IMR-90 (cell line): ENCODE results near the gene PPP1R3E. TPM values are rescaled to one million over a fixed set of nuclear protein-coding genes. Genes with fewer than 3 reads are reported as not detected.

Experiments
- ATAC-seq: fragments of 200-7000 bp; cut with Tn5 transposase; 2 replicates; pipeline ENCODE4 v1.9.1; 2020; ENCODE audit warnings: low read depth, mild to moderate bottlenecking, moderate library complexity
- BruUV-seq: library from RNA; stranded (reverse); fragments of 400-500 nt; replicated peaks from 2 replicates; lab custom pipeline; 2021; lab: Mats Ljungman, UMichigan
- CTCF ChIA-PET: fragments of 300-600 bp; formaldehyde crosslinking; extraction: SDS; loops from one replicate; lab custom pipeline; 2021; ENCODE audit warnings: antibody characterized with exemption; lab: Yijun Ruan, JAX
- POLR2A ChIA-PET: fragments of 300-600 bp; sonication (Branson Sonifier 250); formaldehyde crosslinking; loops from one replicate; lab custom pipeline; 2022; ENCODE audit warnings: antibody characterized with exemption; ENCODE audit not compliant: unreplicated experiment; lab: Charles Lee
- DNase-seq: peaks from one replicate; pipeline ENCODE4 v3.0.0; 2013
- H2AFZ ChIP-seq: replicated peaks from 2 replicates; pipeline ENCODE3; 2013; ENCODE audit warnings: low read length, mild to moderate bottlenecking; ENCODE audit not compliant: poor library complexity
- H2AK5ac ChIP-seq: 2 replicates; pipeline ENCODE4 v1.6.1; 2013; ENCODE audit warnings: low read depth, low read length, inconsistent platforms
- H2AK9ac ChIP-seq: replicated peaks from 2 replicates; pipeline ENCODE3; 2013; ENCODE audit warnings: mild to moderate bottlenecking, low read depth, low read length, moderate library complexity; ENCODE audit not compliant: poor library complexity
- H2BK120ac ChIP-seq: 2 replicates; pipeline ENCODE4 v1.6.1; 2013; ENCODE audit warnings: low read depth, low read length, inconsistent platforms
- H2BK15ac ChIP-seq: 3 replicates; pipeline ENCODE4 v1.6.1; 2013; ENCODE audit warnings: low read depth, low read length, inconsistent platforms
- H2BK20ac ChIP-seq: 2 replicates; pipeline ENCODE4 v1.6.1; 2013; ENCODE audit warnings: low read depth, mild to moderate bottlenecking, inconsistent platforms, low read length, moderate library complexity
- H2BK5ac ChIP-seq: 2 replicates; pipeline ENCODE4 v1.6.1; 2013; ENCODE audit warnings: mild to moderate bottlenecking, low read depth, low read length, inconsistent platforms; ENCODE audit not compliant: poor library complexity, severe bottlenecking
- H3K14ac ChIP-seq: replicated peaks from 2 replicates; pipeline ENCODE4 v1.6.1; 2013; ENCODE audit warnings: low read depth, low read length, inconsistent platforms
- H3K18ac ChIP-seq: 2 replicates; pipeline ENCODE4 v1.6.1; 2013; ENCODE audit warnings: low read depth, low read length, control low read depth
- H3K23ac ChIP-seq: 2 replicates; pipeline ENCODE4 v1.6.1; 2013; ENCODE audit warnings: low read depth, low read length, inconsistent platforms
- H3K27ac ChIP-seq: 2 replicates; pipeline ENCODE4 v1.5.1; 2013; ENCODE audit warnings: mild to moderate bottlenecking, control low read depth, low read length; ENCODE audit not compliant: insufficient read depth
- H3K27me3 ChIP-seq: 2 replicates; pipeline ENCODE4 v1.6.1; 2013; ENCODE audit warnings: low read length; ENCODE audit not compliant: control insufficient read depth, insufficient read depth
- H3K36me3 ChIP-seq: 2 replicates; pipeline ENCODE4 v1.6.1; 2013; ENCODE audit warnings: low read length, mixed read lengths; ENCODE audit not compliant: control insufficient read depth, insufficient read depth
- H3K4ac ChIP-seq: 2 replicates; pipeline ENCODE4 v1.6.1; 2013; ENCODE audit warnings: low read depth, low read length, inconsistent platforms
- H3K4me1 ChIP-seq: 2 replicates; pipeline ENCODE4 v1.6.1; 2013; ENCODE audit warnings: low read length, mixed read lengths; ENCODE audit not compliant: control insufficient read depth, insufficient read depth
- H3K4me2 ChIP-seq: 2 replicates; pipeline ENCODE4 v1.6.1; 2013; ENCODE audit warnings: low read depth, mild to moderate bottlenecking, control low read depth, low read length, moderate library complexity
- H3K4me3 ChIP-seq: 2 replicates; pipeline ENCODE4 v1.5.1; 2013; ENCODE audit warnings: low read depth, mild to moderate bottlenecking, control low read depth, low read length, moderate library complexity; ENCODE audit not compliant: insufficient read depth
- H3K56ac ChIP-seq: 2 replicates; pipeline ENCODE4 v1.6.1; 2013; ENCODE audit warnings: low read length, inconsistent platforms; ENCODE audit not compliant: insufficient read depth; ENCODE audit errors: extremely low read depth
- H3K79me1 ChIP-seq, 2 experiments: 2 replicates each; pipeline ENCODE4 v1.6.1; 2013; ENCODE audit warnings: low read length in 2 of 2, inconsistent platforms in 1 of 2, low read depth in 1 of 2
- H3K9ac ChIP-seq: 2 replicates; pipeline ENCODE4 v1.6.1; 2013; ENCODE audit warnings: low read depth, low read length, control low read depth
- H3K9me1 ChIP-seq: 2 replicates; pipeline ENCODE4 v1.6.1; 2013; ENCODE audit warnings: low read length, inconsistent platforms; ENCODE audit not compliant: insufficient read depth
- H3K9me3 ChIP-seq: 2 replicates; pipeline ENCODE4 v1.6.1; 2013; ENCODE audit warnings: low read length; ENCODE audit not compliant: control insufficient read depth, insufficient read depth
- H4K20me1 ChIP-seq: 2 replicates; pipeline ENCODE4 v1.6.1; 2013; ENCODE audit warnings: low read length, inconsistent platforms; ENCODE audit not compliant: insufficient read depth
- H4K5ac ChIP-seq: 2 replicates; pipeline ENCODE4 v1.6.1; 2013; ENCODE audit warnings: mild to moderate bottlenecking, low read depth, low read length, control low read depth
- H4K8ac ChIP-seq, 2 experiments: 2 replicates each; pipeline ENCODE4 v1.6.1; 2013; ENCODE audit warnings: low read depth in 2 of 2, low read length in 2 of 2, control low read depth in 1 of 2, inconsistent platforms in 1 of 2
- H4K91ac ChIP-seq: 2 replicates; pipeline ENCODE4 v1.6.1; 2013; ENCODE audit warnings: low read depth, low read length, inconsistent platforms; ENCODE audit not compliant: insufficient read depth
- BHLHE40 ChIP-seq: fragments of 150-350 bp; IDR thresholded peaks from 2 replicates; pipeline ENCODE4 v1.6.1; 2016; ENCODE audit warnings: mild to moderate bottlenecking, low read depth, low read length
- CEBPB ChIP-seq: IDR thresholded peaks from 2 replicates; pipeline ENCODE4 v1.6.1; 2012; ENCODE audit warnings: low read depth, low read length, improper control_type of control experiment
- CHD1 ChIP-seq: IDR thresholded peaks from 2 replicates; pipeline ENCODE4 v1.6.1; 2012; ENCODE audit warnings: low read depth, low read length, improper control_type of control experiment
- FOS ChIP-seq: fragments of 150-350 bp; IDR thresholded peaks from 2 replicates; pipeline ENCODE4 v1.6.1; 2016; ENCODE audit warnings: low read depth, low read length
- MAFK ChIP-seq: IDR thresholded peaks from 2 replicates; pipeline ENCODE4 v1.6.1; 2012; ENCODE audit warnings: low read depth, low read length, improper control_type of control experiment
- MAZ ChIP-seq: IDR thresholded peaks from 2 replicates; pipeline ENCODE4 v1.6.1; 2012; ENCODE audit warnings: low read depth, mild to moderate bottlenecking, low read length, improper control_type of control experiment, moderate library complexity, borderline replicate concordance
- MXI1 ChIP-seq: IDR thresholded peaks from 2 replicates; pipeline ENCODE4 v1.6.1; 2012; ENCODE audit warnings: low read depth, mild to moderate bottlenecking, low read length, moderate library complexity, borderline replicate concordance
- NFE2L2 ChIP-seq: fragments of 150-350 bp; IDR thresholded peaks from 2 replicates; pipeline ENCODE4 v1.6.1; 2016; ENCODE audit warnings: low read depth, mild to moderate bottlenecking, low read length
- POLR2A ChIP-seq: IDR thresholded peaks from 2 replicates; pipeline ENCODE4 v1.6.1; 2012; ENCODE audit warnings: mild to moderate bottlenecking, low read depth, low read length
- RAD21 ChIP-seq: IDR thresholded peaks from 2 replicates; pipeline ENCODE4 v1.6.1; 2012; ENCODE audit warnings: low read length, improper control_type of control experiment
- RFX5 ChIP-seq: IDR thresholded peaks from 2 replicates; pipeline ENCODE4 v1.8.0; 2012; ENCODE audit warnings: low read depth, mild to moderate bottlenecking, low read length, moderate library complexity
- SMC3 ChIP-seq: fragments of 150-350 bp; IDR thresholded peaks from 2 replicates; pipeline ENCODE4 v1.6.1; 2016; ENCODE audit warnings: low read depth, mild to moderate bottlenecking, antibody characterized with exemption, low read length, moderate library complexity
- WGBS, 2 experiments: methylation state at CpG; one replicate each; pipeline versions ENCODE4 v1.1.5 to v1.1.7; 2013; ENCODE audit warnings: missing lambda C conversion rate in 2 of 2; ENCODE audit not compliant: insufficient read length in 1 of 2; ENCODE audit errors: extremely low coverage in 2 of 2; 5-methylcytosine and 5-hydroxymethylcytosine counted together
- dilution Hi-C: fragments of 300-500 bp; cut with HindIII; formaldehyde crosslinking; loops from one replicate; pipeline ENCODE4 v1.14.3; 2018; ENCODE audit warnings: low sequenced_read_pairs; ENCODE audit not compliant: unreplicated experiment
- in situ Hi-C: fragments of 300-500 bp; cut with MboI; formaldehyde crosslinking; loops from 3 replicates; pipeline ENCODE4 v1.14.3; 2019; ENCODE audit warnings: low sequenced_read_pairs, inconsistent platforms, mixed read lengths
- intact Hi-C: fragments of 100-400 bp; cut with micrococcal nuclease; formaldehyde crosslinking; loops from 2 replicates; pipeline ENCODE4 v1.10.0; 2022
- polyA plus RNA-seq, 3 experiments: library from polyadenylated mRNA; depleted of rRNA; stranded (reverse); fragments of >200 nt; gene quantifications; 2 replicates each; pipeline ENCODE4 v1.2.3, GENCODE V29; 2012; ENCODE audit warnings: low replicate concordance in 1 of 3
- total RNA-seq: library from RNA; depleted of rRNA; stranded (reverse); fragments of >200 nt; gene quantifications from 2 replicates; pipeline ENCODE4 v1.2.3, GENCODE V29; 2012
- TF ChIP-seq, protein P1 (sequence below): conservative IDR thresholded peaks from 2 replicates; pipeline ENCODE4 v1.5.1; 2012; ENCODE audit warnings: mild to moderate bottlenecking, low read depth, low read length, improper control_type of control experiment
- TF ChIP-seq, protein P2 (sequence below): fragments of 150-350 bp; IDR thresholded peaks from 2 replicates; pipeline ENCODE4 v1.6.1; 2016; ENCODE audit warnings: low read depth, mild to moderate bottlenecking, low read length, moderate library complexity, borderline replicate concordance
- TF ChIP-seq, protein P3 (sequence below): fragments of 150-350 bp; IDR thresholded peaks from 2 replicates; pipeline ENCODE4 v1.6.1; 2017; ENCODE audit warnings: mild to moderate bottlenecking, antibody characterized with exemption, low read length, low read depth

PPP1R3E gene
- total and polyA plus RNA-seq, 2 of the 4 experiments (the other 2 are of a cell fraction) = 1.3 to 3.5 TPM

DNA sequence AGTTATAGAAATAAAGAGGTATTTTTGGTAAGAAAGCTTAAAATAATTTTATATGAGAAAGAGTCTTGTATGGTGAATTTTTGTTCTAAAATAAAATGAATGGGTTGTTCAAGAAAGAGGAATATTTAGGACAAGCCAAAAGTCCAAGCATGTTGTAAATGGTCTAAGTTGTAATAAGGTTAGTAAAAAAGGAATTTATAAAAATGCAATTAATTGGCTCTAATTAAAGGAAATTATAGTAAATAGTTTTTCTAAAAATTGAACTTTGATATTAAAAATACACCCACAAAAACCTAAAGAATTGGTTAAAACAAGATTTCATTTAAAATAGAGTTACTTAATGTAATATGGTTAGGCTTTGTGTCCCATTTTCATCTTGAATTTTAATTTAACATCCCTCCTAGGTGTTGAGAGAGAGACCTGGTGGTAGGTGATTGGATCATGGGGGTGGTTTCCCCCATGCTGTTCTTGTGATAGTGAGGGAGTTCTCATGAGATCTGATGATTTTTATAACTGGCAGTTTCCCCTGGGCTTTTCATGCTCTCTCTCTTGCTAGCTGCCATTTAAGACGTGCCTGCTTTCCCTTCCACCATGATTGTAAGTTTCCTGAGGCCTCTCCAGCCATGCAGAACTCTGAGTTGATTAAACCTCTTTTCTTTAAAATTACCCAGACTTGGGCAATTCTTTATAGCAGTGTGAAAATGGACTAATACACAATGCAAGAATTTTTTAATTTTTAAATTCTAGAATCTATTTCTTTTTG, 37.0 kb upstream of the PPP1R3E start:
- no peak overlapping the region for H4K5ac ChIP-seq
- H3K9me1 ChIP-seq = no peaks in the 10 kb centered on the region
- H2BK5ac ChIP-seq = no peak overlapping the region
- H3K79me1 ChIP-seq = no peaks in the 10 kb centered on the region
- ATAC-seq (no peak), DNase-seq (no peak)
- peaks cover 2% of the 10 kb centered on the region for H3K27me3 ChIP-seq
- no peak overlapping the region for H3K4me2 ChIP-seq
- H3K4me3 ChIP-seq = no peak overlapping the region
- H2AFZ ChIP-seq = no peak overlapping the region
- no peak overlapping the region for H2BK120ac ChIP-seq
- intact Hi-C loops (loop anchor here (5.0 kb wide), 1 partner anchor 982 kb away; no protein-coding TSS in a partner anchor), dilution Hi-C loops (no loop called here), in situ Hi-C loops (no loop called here)
- CTCF ChIA-PET = interaction anchor here (0.8 kb wide), 1 partner anchor 13 kb away, joined by 3 read pairs; the partner anchor contains the start of gene SLC22A17
- POLR2A ChIA-PET = no interaction called here
- H3K4ac ChIP-seq = no peak overlapping the region
- H3K9me3 ChIP-seq = peaks cover 1% of the 10 kb centered on the region; the same call in 1 of the 2 replicates
- H4K91ac ChIP-seq = no peak overlapping the region
- no peaks in the 10 kb centered on the region for H4K20me1 ChIP-seq
- no peak overlapping the region for H2AK5ac ChIP-seq
- H3K4me1 ChIP-seq = no peaks in the 10 kb centered on the region
- H3K14ac ChIP-seq = no peak overlapping the region
- H4K8ac ChIP-seq = no peak overlapping the region
- no peak overlapping the region for H3K56ac ChIP-seq
- no peak overlapping the region for H3K27ac ChIP-seq
- no peak overlapping the region for H2AK9ac ChIP-seq
- H2BK20ac ChIP-seq = no peak overlapping the region
- no peak overlapping the region for H3K18ac ChIP-seq
- no peak overlapping the region for H3K9ac ChIP-seq
- no CpG with 5 or more reads among the region's 1 CpG for WGBS, 2 experiments
- H3K23ac ChIP-seq = no peak overlapping the region
- no peak overlapping the region for H2BK15ac ChIP-seq
- no TSS peak for BruUV-seq
- no peaks in the 10 kb centered on the region for H3K36me3 ChIP-seq
- TF ChIP-seq MXI1 (no peak), RFX5 (no peak), CEBPB (no peak), CHD1 (no peak), RAD21 (no peak), BHLHE40 (no peak), FOS (no peak), NFE2L2 (no peak), MAZ (no peak), SMC3 (no peak), POLR2A (no peak), MAFK (no peak)
- TF ChIP-seq, protein P1, sequence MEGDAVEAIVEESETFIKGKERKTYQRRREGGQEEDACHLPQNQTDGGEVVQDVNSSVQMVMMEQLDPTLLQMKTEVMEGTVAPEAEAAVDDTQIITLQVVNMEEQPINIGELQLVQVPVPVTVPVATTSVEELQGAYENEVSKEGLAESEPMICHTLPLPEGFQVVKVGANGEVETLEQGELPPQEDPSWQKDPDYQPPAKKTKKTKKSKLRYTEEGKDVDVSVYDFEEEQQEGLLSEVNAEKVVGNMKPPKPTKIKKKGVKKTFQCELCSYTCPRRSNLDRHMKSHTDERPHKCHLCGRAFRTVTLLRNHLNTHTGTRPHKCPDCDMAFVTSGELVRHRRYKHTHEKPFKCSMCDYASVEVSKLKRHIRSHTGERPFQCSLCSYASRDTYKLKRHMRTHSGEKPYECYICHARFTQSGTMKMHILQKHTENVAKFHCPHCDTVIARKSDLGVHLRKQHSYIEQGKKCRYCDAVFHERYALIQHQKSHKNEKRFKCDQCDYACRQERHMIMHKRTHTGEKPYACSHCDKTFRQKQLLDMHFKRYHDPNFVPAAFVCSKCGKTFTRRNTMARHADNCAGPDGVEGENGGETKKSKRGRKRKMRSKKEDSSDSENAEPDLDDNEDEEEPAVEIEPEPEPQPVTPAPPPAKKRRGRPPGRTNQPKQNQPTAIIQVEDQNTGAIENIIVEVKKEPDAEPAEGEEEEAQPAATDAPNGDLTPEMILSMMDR = no peak
- TF ChIP-seq, protein P2, sequence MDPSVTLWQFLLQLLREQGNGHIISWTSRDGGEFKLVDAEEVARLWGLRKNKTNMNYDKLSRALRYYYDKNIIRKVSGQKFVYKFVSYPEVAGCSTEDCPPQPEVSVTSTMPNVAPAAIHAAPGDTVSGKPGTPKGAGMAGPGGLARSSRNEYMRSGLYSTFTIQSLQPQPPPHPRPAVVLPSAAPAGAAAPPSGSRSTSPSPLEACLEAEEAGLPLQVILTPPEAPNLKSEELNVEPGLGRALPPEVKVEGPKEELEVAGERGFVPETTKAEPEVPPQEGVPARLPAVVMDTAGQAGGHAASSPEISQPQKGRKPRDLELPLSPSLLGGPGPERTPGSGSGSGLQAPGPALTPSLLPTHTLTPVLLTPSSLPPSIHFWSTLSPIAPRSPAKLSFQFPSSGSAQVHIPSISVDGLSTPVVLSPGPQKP = no peak
- TF ChIP-seq, protein P3, sequence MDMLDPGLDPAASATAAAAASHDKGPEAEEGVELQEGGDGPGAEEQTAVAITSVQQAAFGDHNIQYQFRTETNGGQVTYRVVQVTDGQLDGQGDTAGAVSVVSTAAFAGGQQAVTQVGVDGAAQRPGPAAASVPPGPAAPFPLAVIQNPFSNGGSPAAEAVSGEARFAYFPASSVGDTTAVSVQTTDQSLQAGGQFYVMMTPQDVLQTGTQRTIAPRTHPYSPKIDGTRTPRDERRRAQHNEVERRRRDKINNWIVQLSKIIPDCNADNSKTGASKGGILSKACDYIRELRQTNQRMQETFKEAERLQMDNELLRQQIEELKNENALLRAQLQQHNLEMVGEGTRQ = no peak
